GM12875 (cell line): ENCODE measurements around the gene KRT78.

Experiments used
- H3K4me3 ChIP-seq: one replicate; pipeline ENCODE4 v1.5.1; 2011; ENCODE audit warnings: low read depth, low read length, control low read depth
- TF ChIP-seq, protein P1 (sequence below): IDR thresholded peaks from 2 replicates; pipeline ENCODE4 v1.5.1; 2011; ENCODE audit warnings: low read depth, mild to moderate bottlenecking, control low read depth, inconsistent platforms, low read length, moderate library complexity, borderline replicate concordance; ENCODE audit not compliant: insufficient read depth

KRT78 gene

DNA sequence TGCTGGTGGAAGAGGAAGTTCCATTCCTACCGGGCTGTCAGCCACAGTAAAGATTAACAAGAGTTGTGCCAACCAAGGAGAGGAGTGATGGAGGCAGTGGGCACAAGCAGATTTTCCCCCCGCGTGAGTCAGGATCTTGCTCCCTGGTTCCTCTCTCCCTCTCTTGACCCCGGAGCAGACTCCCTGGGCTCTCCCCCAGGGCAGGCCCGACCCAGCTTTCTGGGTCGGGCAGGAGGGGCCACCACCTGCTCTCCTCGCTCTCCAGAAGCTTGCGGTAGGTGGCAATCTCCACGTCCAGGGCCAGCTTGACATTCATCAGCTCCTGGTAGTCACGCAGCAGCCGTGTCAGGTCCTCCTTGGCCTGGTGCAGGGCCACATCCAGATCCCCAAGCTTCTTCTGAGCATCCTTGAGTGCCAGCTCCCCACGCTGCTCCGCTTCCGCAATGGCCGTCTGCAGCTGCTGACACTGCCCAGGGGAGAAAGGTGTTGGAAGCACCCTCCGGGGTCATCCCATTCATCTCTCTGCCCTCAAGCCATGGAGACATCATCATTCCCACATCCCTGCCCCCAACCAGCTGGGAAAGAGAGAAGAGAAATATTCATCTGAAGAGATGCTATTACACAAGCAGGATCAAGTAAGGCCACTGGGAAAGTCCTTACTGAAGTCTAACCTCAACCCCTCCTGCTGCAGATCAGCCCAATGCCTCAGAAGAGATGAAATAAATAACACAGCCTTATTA, 25.9 kb downstream of the KRT78 start:
- TF ChIP-seq, protein P1, sequence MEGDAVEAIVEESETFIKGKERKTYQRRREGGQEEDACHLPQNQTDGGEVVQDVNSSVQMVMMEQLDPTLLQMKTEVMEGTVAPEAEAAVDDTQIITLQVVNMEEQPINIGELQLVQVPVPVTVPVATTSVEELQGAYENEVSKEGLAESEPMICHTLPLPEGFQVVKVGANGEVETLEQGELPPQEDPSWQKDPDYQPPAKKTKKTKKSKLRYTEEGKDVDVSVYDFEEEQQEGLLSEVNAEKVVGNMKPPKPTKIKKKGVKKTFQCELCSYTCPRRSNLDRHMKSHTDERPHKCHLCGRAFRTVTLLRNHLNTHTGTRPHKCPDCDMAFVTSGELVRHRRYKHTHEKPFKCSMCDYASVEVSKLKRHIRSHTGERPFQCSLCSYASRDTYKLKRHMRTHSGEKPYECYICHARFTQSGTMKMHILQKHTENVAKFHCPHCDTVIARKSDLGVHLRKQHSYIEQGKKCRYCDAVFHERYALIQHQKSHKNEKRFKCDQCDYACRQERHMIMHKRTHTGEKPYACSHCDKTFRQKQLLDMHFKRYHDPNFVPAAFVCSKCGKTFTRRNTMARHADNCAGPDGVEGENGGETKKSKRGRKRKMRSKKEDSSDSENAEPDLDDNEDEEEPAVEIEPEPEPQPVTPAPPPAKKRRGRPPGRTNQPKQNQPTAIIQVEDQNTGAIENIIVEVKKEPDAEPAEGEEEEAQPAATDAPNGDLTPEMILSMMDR, result no peak
- H3K4me3 ChIP-seq, result no peak overlapping the region

DNA sequence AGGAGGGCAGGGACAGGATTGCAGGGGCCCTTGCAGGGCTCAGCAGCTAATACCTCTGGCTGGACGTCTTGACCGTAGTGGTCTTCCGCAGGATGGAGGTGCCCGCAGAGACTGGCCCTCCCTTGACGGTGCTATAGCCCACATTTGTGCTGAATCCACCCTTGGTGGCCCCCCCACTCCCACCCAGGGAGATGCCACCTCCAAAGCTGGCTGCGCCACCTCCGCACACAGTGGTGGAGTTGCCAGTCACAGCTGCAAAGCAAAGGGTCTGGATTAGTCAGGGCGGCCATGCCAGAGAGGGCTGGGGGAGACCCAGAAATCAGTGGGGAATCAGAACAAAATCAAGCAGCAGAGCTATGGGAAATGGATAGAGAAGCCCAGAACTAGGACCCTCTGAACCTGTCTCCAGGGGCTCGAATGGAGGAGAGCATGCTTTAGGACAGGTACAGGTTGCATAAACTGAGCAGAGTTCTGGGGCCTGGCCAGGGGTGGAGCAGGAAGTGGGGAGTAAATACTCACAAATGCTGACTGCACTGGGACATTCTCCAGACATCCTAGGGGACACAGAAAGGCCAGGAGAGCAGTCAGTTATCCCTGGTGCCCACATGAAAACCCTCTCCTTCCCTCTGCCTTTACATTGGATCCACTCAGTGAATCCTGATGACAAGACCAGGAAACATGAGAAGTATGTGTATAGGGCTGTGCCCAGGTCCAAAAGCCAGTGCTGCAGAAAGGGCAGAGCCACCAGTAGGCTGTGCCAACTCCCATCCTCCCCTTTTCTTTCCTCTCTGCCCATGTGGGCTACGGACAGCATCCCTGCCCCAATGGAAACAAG, 26.8 kb downstream of the KRT78 start:
- H3K4me3 ChIP-seq, result no peak overlapping the region

DNA sequence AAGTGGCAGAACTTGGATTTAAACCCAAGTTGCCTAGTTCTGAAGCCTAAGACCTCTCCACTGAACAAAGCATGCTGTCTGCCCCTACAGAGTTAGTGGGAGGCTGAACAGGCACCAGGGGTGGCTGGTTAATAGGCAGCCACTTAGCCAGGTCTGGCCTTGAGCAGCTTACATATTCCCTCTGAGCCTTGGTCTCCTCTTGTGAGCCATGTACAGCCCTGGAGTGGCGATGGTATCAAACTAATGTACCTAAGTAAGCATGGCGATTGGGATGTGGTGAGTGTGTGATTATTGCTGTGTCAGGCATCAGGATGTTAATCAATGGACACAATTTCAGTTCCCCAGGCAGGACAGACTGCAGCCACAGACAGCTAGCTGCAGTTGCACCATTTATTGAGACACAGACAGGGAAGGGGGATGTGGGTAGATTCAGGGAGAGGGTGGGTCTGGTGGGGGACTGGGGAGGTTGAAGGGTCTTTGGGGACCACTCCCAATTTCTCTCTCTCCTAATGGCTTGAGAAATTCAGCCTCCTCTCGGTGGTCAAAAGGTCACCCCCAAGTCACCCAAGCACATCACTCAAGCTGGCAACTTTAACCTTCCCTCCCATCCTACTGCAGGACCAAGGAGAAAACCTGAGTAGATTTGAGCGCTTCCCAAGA, 27.6 kb downstream of the KRT78 start:
- TF ChIP-seq, protein P1, result no peak
- H3K4me3 ChIP-seq, result no peak overlapping the region

More for the DNA sequence above, 26.8 kb downstream of the KRT78 start:
- TF ChIP-seq, protein P1, result no peak

DNA sequence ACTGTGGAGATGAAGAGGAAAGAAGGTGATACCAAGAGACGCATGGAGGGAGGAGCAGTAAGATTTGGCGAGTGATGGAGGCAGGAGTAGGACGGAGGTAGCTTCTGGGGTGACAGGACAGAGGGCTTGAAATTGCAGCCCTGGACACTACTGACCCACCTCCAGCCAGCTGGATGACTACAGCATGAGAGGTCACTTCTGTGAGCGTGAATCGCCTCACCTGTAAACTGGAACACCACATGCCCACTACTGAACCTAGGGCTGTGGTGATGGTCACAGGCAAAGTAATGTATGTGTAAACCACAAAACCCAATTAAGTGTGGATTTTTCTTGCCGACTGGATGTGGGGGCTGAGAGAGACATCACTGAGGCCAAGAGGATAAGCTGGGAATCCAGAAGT, 28.3 kb downstream of the KRT78 start:
- no peak overlapping the region for H3K4me3 ChIP-seq
- TF ChIP-seq, protein P1, result no peak

DNA sequence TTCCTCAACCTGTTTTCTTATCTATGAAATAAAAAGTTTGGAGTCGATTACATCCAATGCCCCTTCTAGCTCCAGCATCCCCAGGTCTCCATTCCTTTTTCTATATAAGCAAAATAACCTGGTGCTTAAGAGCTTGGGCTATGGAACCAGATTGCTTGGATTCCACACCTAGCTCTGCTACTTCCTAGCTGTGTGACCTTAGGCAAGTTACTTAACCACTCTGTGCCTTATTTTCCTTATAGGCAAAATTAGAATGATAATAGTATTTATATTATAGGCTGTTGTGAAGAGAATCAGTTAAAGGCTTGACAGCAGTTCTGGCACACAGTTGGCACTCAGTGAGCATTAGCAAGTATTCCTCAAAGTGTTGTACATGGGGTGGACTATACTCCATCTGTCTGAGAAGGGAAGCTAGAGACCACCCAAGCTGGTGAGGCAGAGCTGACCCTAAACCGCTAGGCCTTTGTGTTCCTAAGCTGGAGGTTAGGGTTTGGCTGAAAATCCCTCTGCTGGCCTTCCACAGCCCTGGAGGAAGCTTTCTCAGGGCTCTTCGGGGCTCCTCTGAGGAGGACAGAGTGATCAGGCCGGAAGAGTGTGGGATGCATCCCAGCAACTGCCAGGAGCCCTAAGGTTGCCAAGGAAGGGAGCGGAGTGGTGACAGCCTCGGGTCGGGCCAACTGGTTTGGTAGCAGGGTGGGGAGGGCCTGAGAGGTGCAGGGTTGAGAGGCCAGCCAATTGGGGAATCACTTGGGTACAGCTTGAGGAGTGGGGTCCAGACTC, 28.9 kb downstream of the KRT78 start:
- TF ChIP-seq, protein P1, result no peak
- no peak overlapping the region for H3K4me3 ChIP-seq

DNA sequence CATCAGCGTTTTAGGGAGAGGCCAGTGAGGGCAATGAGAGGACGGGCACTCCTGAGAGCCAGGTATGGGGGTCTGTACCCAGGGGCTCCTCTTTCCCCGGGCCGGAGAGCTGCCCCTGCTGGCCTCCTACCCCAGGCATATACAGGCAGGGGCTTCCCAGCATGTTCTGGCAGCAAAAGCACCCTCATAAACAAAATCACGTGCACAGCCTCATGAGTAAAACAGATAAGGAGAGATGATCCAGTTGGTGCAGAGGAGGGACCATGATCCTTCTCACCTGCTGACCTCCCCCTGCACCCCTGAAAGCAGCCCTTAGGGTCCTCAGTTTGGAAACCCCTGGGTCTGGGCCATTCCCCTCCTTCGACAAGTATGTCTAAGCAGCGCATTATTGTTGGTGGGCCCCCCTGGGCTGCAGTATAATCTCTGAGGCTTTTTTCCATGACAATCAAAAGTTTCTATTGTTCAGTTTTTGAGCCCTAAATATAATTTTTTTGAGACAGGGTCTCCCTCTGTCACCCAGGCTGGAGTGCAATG, 29.8 kb downstream of the KRT78 start:
- no peak overlapping the region for H3K4me3 ChIP-seq

More for the DNA sequence above, 29.8 kb downstream of the KRT78 start:
- TF ChIP-seq, protein P1, result no peak
